ENCODE results near the gene VPS26C.

VPS26C gene

DNA sequence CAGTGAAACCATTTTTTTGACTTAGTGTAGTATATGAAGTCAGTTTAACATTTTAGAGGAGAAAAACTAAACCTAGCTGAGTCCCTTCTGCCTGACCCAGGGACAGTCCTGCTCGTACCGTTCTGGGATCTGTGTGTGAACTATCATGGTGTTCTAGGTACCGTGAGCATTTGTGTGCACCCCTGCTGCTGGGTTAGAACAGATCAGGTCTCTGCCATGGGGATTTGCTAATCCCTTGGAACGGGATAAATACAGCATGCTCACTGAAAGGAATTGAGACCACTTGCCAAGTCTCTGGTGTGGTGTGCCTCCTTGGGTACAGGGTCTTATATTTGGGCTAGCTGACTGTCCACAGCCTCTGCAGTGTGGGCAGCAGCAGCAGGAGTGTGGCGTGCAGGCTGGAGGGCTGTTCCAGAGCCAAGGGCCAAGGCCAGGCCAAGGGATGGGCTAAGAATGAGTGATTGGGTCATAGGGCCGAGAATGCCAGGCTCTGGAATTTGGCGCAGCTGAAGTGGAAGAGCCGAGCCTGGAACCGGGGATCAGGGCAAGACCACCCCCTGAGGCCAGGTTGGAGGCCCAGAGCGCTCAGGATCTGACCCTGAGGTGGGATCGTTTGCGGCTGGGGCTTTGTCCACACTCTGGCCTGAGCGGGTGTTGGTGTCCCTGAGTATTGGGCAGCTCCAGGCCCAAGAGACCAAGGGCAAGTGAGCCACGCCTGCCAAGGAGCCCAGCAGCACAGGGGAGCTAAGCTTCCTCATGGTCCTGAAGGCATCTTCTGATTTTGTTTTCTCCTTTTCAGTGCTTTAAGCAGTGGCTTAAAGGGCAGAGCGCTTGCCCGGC lies 66.3 kb downstream of the VPS26C start:
- no peak for DNase-seq

GRCh38 chr21:37199057-37199924 lies 67.8 kb downstream of the VPS26C start:
- no peak for DNase-seq

GRCh38 chr21:37197746-37198145 lies 69.4 kb downstream of the VPS26C start:
- DNase-seq, result no peak

DNA sequence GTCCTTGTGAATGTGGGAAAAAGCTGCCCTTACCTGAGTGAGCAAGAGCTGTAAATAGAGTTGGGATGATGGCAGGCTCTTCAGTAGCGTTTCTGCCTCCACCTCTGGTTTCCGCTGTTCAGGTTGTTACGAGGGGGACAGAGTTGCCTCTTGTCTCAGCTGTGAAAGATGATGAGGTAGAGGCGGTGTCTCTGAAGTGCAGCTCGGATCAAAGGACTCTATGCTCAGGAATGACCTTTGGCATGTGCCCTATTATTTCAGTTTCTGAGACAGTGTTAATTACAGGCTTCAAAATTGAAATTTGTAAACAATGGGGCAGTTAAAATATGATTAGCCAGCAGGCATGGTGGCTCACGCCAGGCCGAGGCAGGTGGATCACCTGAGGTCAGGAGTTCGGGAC lies 70.3 kb downstream of the VPS26C start:
- no peak for DNase-seq

- DNase-seq, result no peak
Observed at GRCh38 chr21:37195610-37196009, 71.5 kb downstream of the VPS26C start.

DNA sequence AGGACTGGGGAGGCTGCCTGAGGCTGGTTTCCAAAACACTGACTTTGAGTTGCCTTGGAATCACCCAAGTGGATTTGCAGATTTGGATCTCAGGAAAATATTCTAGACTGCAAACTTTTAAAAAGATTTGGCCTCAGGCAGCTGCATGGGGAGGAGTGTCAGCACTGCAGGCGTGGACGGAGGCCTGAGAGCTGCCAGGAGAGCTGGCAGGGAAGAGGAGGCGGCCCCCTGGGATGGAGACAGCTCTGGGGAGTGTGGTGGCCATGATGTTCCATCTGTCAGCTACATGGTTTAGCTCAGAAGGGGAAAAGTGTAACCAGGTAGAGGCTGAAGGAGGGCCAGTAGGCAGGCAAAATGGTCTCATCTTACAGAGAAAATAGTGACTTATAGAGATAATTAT lies 72.1 kb downstream of the VPS26C start:
- DNase-seq, result no peak

DNA sequence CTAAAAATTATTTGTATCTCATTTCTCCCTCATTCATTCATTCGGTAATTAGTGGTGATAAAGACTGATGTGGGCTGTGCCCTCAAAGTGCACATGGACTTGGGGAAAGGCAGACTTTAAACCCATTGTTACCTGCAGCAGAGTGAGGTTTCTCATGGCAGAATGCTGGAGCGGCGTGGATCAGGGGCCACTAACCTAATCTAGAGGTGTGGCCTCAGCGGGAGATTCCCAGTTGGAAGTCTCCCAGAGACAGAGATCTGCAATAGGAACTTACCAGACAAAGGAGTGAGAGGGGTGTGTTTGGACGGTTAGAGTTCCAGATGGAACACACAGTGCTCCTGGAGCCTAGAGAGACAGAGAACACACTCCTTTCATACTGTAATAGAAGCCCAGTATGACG lies 73.5 kb downstream of the VPS26C start:
- no peak for DNase-seq

DNA sequence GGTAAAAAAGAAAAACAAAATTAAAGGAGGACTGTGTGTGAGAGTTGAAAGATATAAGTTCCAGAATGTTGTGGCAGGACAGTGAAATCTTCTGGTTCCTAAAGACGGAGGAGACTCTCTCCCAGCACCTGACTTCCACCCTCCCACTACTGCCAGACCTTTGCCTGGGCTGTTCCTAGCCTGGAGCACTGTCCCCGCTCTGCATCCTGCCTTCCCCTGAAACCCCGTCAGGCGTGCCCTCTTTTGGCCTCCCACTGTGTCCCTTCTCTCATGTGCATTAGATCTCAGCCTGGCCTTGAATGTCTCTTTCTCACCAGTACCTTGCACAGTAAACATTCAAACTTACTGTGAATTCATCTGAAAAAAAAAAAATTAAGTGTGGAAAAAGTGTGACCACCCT lies 74.1 kb downstream of the VPS26C start:
- no peak for DNase-seq

DNA sequence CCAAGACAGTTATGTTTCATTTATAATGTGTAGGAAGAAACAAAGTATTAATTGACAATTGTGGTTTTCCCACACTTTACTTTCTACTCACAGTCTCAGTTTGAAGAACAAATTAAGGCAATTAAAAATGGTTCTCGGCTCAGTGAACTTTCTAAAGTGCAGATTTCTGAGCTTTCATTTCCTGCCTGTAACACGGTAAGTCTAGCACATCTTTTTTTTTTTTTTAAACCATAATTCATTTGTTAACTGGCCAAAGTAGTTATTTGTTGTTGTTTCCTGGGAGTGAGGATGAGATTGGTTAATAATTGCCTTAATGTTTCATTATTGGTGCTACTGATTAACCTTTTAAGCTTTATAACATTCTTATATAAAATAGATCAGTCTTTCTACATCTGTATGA lies 75.1 kb downstream of the VPS26C start:
- DNase-seq, result no peak

DNA sequence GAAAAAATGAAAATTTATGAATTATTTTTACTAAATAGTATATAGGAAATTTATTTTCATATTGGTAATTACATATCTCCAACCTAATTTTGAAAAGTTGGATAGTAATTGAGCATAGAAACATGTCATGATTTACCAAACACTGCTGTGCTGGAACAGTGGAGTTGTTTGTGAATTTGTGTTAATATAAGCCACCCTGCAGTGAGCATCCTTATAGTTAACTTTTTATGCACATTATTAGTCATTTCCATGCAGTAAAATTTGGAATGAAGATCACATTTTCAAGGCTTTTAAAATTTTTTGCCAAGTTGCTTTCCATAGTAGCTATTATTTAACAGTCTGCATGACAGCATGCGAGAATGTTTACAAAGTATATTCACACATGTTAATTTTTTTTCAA lies 78.3 kb downstream of the VPS26C start:
- no peak for DNase-seq

DNA sequence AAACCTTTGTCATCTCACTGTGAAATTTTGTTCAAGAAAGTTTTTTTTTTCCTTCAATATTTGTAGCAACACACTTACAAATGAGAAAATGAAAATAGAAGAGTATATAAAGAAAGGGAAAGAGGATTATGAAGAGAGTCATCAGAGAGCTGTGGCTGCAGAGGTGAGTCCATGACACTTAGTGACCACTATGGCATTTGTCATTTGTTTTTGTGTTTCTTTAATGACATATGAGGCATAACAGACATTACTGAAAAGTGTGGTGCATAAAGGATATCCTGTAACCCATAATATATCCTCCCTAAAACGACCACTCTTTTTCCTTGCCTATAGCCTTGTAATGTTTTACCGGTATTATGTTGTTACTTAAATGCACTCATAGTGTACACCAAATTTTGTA lies 80.2 kb downstream of the VPS26C start:
- DNase-seq, result no peak

DNA sequence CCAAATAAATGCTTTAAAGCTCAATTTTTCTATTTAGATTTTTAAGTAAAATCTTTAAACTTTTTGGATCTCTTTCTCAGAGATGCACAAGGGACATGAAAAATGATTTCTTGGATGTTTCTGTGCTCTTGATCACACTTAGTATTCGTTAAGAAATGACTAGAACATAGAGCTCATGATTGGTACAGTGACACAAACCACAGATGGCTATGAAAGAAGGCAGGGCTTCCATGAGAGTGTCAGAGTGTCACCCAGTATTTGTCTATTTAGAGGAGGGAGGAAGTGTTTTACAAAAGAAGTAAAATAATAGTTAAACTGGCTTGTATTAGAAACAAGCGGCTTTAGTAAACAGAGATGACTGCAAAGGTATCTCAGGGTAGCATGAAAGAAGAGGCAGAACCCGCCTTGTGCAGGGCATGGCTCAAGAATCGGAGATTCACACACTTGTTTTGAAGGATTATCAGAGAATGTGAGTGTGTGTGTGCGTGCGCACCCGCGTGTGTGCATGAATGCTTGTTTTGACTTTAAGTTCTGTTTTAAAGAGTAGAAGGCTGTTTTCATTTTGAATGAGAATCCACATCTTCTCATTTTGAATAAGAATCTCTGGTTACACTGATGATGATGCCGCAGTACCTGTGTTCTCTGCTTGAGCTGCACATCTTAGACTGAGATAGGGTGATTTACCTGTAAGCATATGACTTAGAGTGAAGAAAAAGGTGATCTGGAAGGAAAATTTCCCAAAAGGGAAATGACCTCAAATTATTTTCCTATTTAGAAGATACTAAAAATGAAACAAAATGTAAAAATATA lies 82.1 kb downstream of the VPS26C start:
- no peak for DNase-seq

- DNase-seq, result no peak
Observed at GRCh38 chr21:37183749-37184148, 83.4 kb downstream of the VPS26C start.

DNA sequence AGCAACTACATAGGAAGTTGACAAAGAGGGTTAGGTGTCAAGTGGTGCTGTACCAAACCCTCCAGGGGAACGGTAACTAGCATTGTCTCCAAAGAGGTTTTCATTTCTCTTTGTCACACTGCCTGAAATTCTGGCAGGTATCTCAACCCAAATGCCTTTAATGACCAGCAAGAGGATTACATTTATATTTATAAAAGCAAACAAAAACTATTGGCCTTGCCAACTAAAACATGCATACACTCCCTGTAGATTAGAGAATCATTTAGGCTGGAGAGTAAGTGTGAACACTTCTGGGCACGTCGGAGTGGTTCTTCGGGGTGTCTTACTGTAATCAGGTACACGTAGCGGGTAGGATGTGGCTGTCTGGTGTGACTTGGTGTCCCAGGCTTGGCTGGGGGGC lies 84.9 kb downstream of the VPS26C start:
- DNase-seq, result no peak

DNA sequence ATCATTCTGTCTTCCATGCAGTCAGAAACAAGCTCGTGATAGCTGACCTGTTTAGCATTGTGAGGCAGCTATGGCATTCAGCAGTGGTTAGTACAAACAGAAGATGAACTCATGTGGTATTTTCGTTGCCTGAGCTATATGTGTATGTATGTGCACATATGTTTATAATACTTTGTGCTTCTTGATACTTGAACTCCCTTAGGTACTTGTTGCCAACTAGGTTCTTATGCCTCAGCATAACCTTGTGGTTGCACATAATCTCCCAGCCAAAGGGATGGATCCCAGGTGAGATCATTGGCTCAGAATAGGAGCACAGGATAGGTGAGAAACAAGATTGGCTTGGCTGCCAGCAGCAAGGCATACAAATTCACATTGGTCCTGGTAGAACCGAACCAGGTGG lies 86.1 kb downstream of the VPS26C start:
- no peak for DNase-seq

DNA sequence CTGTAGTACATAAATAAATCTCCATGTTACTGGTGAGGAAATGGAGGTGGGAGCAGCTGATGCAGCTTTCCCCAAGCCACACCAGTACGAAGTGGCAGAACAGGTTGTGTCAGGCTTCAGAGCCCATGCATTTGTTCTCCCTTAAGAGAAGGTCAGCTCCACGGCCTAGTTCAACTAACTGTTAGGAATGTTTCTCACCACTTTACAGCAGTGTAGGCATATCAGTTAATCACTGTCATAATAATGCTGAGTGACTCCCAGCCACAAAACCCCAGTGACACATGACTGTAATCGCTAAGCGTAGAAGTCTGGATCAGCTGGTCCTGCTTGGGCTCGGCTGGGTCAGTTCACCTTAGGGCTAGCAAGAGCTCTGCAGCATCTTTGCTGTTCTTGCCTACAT lies 90.4 kb downstream of the VPS26C start:
- no peak for DNase-seq

Data from activated naive CD4-positive, alpha-beta T cell treated with anti-CD3 and anti-CD28 coated beads, Interleukin-2, amount 50 U/mL, for 16 hours (primary cell).